ENCODE results near the gene TMEM59.
"Not testable (repeated sequence)": the region's sequence is repeated elsewhere in the genome, so short reads cannot be mapped to it uniquely, and the experiment has no call there.

The TMEM59 gene

DNA sequence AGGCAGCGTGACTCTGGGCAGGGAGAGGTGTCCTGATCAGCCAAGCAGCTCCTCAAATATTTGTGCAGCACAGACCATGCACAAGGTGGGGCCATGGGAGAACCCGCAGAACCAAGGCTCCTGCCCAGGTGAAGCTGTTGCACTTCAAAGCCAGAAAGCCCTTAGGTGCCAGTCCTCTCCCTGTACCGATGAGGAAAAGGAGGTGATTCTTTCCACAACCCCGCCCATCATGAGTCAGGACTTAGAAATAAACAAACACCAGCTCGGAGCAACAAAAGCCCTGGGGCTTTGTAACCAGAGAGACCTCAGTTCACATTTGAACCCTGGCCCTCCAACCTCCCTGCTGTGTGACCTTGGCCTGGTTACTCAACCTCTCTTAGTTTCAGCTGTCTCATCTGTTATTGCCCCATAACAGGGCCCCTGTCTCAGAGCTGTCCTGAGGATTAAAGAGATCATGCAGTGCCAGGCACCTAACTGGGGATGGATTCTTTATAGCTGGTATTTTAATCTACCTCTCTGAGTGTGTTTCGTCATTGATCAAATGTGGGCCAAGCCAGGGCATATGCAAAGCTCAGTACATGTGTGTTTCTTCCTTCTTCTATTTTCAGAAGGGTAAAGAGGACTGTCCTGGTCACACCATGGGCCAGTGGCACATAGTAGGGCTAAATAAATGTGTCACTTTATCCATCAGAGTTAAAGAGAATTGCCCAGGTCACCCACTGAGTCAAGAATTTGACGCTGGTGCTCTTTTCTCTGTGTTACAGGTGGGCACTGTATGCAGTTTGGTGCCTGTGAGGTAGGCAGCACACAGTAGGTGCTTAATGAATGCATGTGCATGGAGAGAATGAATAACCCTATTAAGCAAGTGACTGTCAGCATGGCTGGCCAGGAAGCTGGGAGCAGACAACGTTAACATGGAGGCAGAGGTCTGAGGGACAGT is 36.4 kb downstream of the TMEM59 start:
- FAIRE-seq, result no peak
- DNase-seq (ENCODE audit: extremely low spot score, insufficient read length, low read depth), result no peak

DNA sequence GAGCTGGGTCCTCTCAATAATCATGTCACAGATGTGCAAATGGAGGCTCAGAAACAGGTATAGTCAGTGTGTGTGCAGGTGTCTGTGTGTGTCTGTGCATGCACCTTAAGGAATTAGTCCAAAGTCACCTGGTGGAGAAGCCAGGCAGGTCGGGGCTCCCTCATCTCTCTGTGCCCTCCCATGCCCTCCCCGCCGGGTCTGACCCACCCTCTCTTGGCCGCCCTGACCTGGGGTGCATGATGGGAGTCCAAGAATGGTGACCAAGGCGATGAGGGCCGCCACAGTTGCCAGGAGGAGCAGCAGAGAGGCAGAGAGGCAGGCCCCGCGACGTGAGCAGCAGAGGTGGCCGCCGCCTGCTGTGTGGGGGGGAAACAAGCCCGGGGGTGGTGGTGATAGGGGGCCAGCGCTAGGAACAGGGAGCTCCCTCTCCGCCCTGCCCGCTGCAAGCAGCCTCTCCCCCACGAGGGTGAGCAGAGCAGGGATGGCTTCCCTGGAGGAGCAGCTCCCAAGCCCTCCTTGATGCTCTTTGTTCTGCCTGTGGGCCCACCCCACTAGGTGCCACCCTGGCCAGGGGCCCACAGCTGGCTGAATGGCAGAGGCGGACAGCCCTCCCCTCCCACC is 38.9 kb downstream of the TMEM59 start:
- FAIRE-seq (no peak), DNase-seq (ENCODE audit: extremely low spot score, insufficient read length, low read depth) (no peak)

DNA sequence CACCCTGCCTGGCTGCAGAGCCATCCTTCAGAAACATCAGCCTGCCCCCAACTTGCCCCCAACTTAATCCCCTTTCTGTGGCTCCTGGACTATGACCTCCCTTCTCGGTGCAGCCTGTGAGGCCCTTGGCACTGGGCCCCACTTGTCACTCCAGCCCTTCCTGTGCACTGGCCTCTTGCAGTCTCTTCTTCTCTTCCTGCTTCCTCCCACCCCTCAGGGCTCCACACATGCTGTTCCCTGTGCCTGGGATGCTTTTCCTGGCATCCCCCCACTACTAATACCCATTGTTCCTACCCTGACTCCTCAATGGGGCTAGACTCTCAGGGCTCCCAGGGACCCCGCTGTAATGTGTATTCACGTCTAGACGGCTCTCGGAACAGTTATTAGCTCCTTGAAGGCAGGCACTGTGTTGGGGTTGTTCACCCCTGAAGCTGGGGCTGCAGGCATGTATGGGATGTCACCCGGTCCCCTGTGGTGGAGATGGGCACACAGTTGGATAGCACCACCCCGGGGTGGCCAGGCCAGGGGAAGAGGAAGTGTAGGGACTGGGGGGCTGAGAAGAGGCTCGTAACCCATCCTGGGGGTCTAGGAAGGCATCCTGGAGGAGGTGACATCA is 39.5 kb downstream of the TMEM59 start:
- FAIRE-seq (no peak), DNase-seq (ENCODE audit: extremely low spot score, insufficient read length, low read depth) (no peak)

DNA sequence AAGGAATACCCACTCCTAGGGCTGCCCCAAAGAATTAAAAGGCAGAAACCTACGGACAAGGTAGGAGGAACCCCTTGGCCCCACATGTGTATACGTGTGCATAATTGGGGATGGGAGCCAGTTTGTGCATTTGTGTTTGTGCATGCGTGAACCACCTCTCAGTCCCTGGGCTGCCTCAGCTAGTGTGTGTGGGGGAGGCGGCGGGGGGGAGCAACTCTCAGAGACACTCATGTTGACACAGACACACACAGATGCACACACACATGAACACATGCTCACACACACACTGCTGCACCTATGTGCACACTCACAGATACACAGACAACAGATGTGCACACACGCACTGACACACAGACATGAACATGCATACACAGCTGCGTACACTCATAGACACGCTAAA is 40.1 kb downstream of the TMEM59 start:
- no peak for FAIRE-seq
- DNase-seq (ENCODE audit: extremely low spot score, insufficient read length, low read depth), result no peak

GRCh38 chr1:54012008-54012325 is 41.0 kb downstream of the TMEM59 start:
- DNase-seq (ENCODE audit: extremely low spot score, insufficient read length, low read depth) (no peak), FAIRE-seq (no peak)

DNA sequence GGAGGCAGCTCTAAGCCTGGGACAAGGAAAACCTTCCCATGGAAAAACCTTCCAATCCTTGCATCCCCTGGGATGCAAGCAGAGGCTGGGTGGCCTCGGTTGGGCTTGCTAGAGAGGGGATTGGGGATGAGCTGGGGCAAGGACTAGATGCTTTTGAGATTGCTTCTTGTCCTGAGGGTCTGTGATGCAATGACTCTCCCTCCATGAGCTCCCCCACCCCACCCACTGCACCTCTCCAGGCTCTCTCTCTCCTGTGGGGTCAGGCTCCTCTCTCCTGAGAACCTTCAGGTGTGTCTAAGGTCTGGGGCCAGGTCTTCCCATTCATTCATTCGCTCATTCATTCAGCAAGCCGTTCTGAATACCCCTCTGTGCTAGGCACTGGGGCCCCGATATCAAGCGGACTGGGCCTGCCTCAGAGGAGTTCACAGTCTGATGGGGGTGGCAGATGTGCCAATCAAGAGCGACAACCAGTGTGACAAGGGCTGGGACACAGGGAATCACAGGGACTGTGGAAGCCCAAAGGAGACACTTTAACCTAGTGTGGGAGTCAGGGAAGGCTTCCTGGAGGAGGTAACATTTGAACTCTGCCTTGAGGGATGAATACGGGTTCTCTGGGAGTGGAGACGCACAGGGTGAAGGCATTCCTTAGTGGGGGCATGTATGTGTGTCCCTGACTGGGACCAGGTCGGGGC is 41.5 kb downstream of the TMEM59 start:
- FAIRE-seq (no peak), DNase-seq (ENCODE audit: extremely low spot score, insufficient read length, low read depth) (no peak)

DNA sequence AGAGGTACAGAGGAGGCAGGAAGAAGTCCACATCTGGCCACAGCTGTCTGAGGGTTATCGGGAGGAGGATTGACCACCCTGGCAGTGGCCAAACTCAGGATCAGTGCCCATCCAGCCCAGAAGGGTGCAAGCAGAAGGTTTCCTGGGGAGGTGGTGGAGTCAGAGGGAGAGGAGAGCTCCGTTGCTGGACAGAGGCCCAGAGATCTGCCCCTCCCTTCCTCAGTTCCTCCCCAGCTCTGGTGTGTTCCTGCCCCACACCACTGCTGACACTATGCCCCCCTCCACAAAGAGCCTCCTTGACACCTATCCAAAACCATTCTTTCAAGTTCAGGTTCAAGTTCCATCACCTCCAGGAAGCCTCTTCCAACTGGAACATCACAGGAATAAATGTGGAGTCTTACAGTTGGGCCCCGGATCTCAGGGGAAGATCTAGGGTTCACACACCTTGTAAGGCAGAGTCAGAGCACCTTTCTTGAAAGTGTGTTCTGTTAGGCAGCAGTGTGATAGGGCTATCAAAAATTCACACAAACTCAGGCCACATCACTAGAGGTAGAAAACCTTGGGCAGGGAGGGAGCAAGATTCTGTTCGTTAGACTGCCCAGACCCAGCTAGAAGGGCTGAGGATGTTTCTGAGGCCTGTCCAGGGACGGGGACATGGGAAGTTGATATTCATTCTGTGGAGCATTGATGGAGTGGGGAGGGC is 42.4 kb downstream of the TMEM59 start:
- DNase-seq (ENCODE audit: extremely low spot score, insufficient read length, low read depth) (no peak), FAIRE-seq (no peak)

- DNase-seq (ENCODE audit: extremely low spot score, insufficient read length, low read depth) (no peak), FAIRE-seq (no peak)
Measured at GRCh38 chr1:54009406-54009805, 43.6 kb downstream of the TMEM59 start.

DNA sequence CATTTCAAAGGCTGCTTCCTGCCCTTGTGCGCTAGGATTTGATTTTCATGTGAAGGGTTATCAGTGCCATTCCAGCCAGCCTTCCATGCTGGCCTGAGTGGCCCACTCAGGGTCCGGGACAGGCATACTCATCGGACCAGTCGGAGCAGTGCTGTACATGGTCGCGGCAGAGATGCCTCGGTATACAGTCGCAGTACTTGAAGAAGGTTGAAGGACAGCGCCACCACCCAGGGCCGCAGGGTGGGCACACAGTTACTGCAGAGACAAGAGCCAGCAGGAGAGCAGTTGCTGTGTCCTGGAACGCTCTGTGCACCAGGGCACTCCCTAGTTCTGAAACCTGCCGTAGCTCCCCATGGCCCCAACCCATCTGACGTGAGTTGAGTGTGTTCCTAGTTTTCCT is 44.1 kb downstream of the TMEM59 start:
- no peak for FAIRE-seq

DNA sequence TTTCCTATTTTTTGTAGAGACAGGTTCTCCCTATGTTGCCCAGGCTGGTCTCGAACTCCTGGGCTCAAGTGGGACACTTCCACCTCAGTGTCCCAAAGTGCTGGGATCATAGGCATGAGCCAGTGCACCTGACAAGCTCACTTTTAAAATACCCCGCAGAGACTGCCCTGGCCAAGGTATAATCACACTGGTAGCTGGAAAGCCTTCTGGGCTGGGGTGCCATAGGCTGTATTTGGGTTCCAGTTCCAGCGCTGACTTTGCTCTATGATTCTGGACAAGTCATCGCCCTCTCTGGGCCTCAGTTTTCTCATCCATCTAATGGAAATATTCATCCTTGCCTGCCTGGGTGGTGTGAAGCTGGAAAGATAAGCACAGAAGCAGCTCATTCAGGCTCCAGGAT is 45.4 kb downstream of the TMEM59 start:
- no peak for DNase-seq (ENCODE audit: extremely low spot score, insufficient read length, low read depth)
- FAIRE-seq, result no peak

More for the DNA sequence above, 44.1 kb downstream of the TMEM59 start:
- no peak for DNase-seq (ENCODE audit: extremely low spot score, insufficient read length, low read depth)

DNA sequence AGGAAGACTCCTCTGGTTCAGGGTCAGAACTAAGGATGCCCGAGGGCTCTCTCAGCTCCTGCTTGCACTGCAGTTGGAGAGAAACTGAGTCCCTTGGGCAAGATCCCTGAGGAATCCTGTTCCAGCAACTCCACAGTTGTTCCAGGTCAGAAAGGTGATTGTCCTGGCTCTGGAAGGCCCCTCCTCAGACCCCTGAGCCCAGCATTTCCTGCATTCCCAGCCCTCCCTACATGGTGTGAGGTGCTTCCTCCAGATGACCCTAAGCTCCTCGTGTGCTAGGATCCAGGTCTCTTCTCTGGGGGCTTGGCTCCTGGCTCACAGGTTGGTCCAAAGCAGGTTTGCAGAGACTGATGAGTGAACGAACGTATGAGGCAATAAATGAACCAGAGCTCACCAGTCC is 46.5 kb downstream of the TMEM59 start:
- no peak for DNase-seq (ENCODE audit: extremely low spot score, insufficient read length, low read depth)
- FAIRE-seq, result no peak

DNA sequence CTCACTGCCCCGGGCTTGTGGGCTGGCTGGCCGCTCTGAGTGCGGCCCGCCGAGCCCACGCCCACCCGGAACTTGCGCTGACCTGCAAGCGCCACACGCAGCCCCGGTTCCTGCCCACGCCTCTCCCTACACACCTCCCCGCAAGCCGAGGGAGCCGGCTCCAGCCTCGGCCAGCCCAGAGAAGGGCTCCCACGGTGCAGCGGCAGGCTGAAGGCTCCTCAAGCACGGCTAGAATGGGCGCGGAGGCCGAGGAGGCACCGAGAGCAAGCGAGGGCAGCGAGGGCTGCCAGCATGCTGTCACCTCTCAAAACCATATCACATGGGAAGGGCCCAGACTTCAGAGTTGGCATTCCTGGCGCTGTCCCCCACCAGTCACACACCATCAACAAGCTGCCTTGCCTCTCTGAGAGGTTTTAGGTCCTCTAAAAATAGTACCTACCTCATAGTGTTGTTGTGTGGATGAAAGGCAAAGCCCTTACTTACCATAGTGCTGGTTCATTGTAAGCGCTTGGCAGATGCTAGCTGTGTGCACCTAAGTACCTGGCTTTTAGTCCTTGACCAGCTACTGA is 48.4 kb downstream of the TMEM59 start:
- DNase-seq (ENCODE audit: extremely low spot score, insufficient read length, low read depth) (no peak), FAIRE-seq (no peak)

- DNase-seq (ENCODE audit: extremely low spot score, insufficient read length, low read depth); FAIRE-seq: not testable (repeated sequence)
Measured at GRCh38 chr1:54003750-54004480, 49.1 kb downstream of the TMEM59 start.

- no peak for DNase-seq (ENCODE audit: extremely low spot score, insufficient read length, low read depth)
- no peak for FAIRE-seq
Measured at GRCh38 chr1:54003249-54003646, 49.8 kb downstream of the TMEM59 start.

DNA sequence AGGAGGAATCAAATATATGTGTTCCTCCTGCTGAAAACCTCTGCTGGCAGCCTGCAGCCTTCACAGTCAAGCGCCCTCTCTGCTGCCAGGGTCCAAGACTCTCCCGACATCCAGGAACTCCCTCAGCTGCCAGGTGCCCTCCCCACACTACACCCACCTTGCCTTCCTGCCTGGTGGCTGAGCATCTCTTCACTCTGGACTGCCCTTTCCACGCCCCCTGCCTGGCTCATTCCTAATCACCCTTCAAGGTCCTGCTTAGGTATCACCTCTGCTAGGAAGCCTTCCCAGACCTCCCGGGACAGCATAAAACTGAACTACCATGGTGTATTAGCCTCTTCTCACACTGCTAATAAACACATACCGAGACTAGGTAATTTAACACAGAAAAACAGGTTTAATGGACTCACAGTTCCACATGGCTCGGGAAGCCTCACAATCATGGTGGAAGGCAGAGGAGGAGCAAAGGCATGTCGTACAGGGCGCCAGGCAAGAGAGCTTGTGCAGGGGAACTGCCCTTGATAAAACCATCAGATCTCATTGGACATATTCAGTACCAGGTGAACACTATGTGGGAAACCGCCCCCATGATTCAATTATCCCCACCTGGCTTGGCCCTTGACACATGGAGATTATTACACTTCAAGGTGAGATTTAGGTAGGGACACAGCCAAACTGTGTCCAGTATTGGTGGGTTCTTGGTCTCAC is 50.3 kb downstream of the TMEM59 start:
- DNase-seq (ENCODE audit: extremely low spot score, insufficient read length, low read depth) (no peak), FAIRE-seq (no peak)

GRCh38 chr1:54001591-54001990 is 51.4 kb downstream of the TMEM59 start:
- FAIRE-seq (no peak), DNase-seq (ENCODE audit: extremely low spot score, insufficient read length, low read depth) (no peak)

DNA sequence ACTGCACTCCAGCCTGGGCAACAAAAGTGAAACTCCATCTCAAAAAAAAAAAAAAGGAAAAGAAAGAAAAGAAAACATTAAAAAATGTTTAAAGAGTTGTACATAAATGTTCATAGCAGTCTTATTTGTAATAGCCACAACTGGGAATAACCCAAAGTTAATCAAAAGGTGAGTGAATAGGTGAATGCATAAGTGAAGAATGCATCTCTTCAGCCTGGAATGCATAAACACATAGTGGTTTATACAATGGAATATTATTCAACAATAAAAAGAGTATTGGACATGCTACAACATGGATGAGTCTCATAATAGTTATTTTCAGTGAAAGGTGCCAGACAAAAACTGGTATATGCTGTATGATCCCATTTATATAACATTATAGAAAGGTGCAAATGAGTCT is 53.1 kb downstream of the TMEM59 start:
- FAIRE-seq (no peak), DNase-seq (ENCODE audit: extremely low spot score, insufficient read length, low read depth) (no peak)

- DNase-seq (ENCODE audit: extremely low spot score, insufficient read length, low read depth) (no peak), FAIRE-seq (no peak)
Measured at GRCh38 chr1:53998223-53998622, 54.8 kb downstream of the TMEM59 start.

DNA sequence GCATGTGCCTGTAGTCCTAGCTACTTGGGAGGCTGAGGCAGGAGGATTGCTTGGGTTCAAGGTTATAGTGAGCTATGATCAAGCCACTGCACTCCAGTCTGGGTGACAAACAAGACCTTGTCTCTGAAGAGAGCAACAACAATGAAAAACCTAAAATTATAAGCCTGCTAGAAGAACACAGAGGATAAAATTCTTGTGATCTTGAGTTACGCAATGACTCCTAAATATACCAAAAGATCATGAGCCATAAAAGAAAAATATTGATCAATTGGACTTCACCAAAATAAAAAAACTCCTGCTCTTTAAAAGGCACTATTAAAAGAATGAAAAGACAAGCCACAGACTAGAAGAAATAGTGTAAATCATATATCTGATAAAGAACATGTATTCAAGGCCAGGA is 57.3 kb downstream of the TMEM59 start:
- no peak for DNase-seq (ENCODE audit: extremely low spot score, insufficient read length, low read depth)
- FAIRE-seq, result no peak
